ENCODE results near the gene BRME1.

GRCh38 chr19:13847407-13848339 is 58.2 kb downstream of the BRME1 start:
- TF ChIP-seq EZH2 (IDR thresholded peaks at IDR 0.05): no peak
- no peak; the same call in none of the 2 replicates for TF ChIP-seq POLR2AphosphoS5 (IDR thresholded peaks at IDR 0.05; ENCODE audit: borderline replicate concordance, low read depth, low read length)
- TF ChIP-seq FOXP2 (optimal IDR thresholded peaks at IDR 0.05; ENCODE audit: control extremely low read depth, extremely low read length, insufficient read depth): peak; percentile 91

All from SK-N-MC (cell line).